Ishikawa (cell line): Measurements from ENCODE around the gene PIPOX.
A peak's percentile ranks its signal among the peaks of the same experiment; 100 is the strongest.

ENCODE experiments used
- CEBPB ChIP-seq: IDR thresholded peaks from 2 replicates; pipeline ENCODE4 v1.6.1; 2012
- CREB1 ChIP-seq: IDR thresholded peaks from 2 replicates; pipeline ENCODE4 v1.6.1; 2012; ENCODE audit warnings: low read depth
- EGR1 ChIP-seq: IDR thresholded peaks from 2 replicates; pipeline ENCODE4 v1.6.1; 2012
- EP300 ChIP-seq: IDR thresholded peaks from 2 replicates; pipeline ENCODE4 v1.6.1; 2012; ENCODE audit warnings: borderline replicate concordance
- FOXM1 ChIP-seq: IDR thresholded peaks from 2 replicates; pipeline ENCODE4 v1.6.1; 2012; ENCODE audit warnings: low read depth, borderline replicate concordance
- NFIC ChIP-seq: IDR thresholded peaks from 2 replicates; pipeline ENCODE4 v1.6.1; 2012
- RAD21 ChIP-seq: IDR thresholded peaks from 2 replicates; pipeline ENCODE4 v1.6.1; 2012; ENCODE audit warnings: low read depth
- TAF1 ChIP-seq: IDR thresholded peaks from 2 replicates; pipeline ENCODE4 v1.6.1; 2012; ENCODE audit warnings: low read depth, mild to moderate bottlenecking
- TCF12 ChIP-seq: IDR thresholded peaks from 2 replicates; pipeline ENCODE4 v1.6.1; 2012; ENCODE audit warnings: low read depth
- TEAD4 ChIP-seq: IDR thresholded peaks from 2 replicates; pipeline ENCODE4 v1.6.1; 2012
- YY1 ChIP-seq: IDR thresholded peaks from 2 replicates; pipeline ENCODE4 v1.6.1; 2012; ENCODE audit warnings: low read depth
- ZBTB7A ChIP-seq: IDR thresholded peaks from 2 replicates; pipeline ENCODE4 v1.6.1; 2012; ENCODE audit warnings: low read depth
- TF ChIP-seq, protein P1 (sequence below): IDR thresholded peaks from 2 replicates; pipeline ENCODE4 v1.6.1; 2012; ENCODE audit warnings: low read depth, mild to moderate bottlenecking
- TF ChIP-seq, protein P2 (sequence below): IDR thresholded peaks from 2 replicates; pipeline ENCODE4 v1.6.1; 2012
- TF ChIP-seq, protein P3 (sequence below): IDR thresholded peaks from 2 replicates; pipeline ENCODE4 v1.6.1; 2012

PIPOX gene

DNA sequence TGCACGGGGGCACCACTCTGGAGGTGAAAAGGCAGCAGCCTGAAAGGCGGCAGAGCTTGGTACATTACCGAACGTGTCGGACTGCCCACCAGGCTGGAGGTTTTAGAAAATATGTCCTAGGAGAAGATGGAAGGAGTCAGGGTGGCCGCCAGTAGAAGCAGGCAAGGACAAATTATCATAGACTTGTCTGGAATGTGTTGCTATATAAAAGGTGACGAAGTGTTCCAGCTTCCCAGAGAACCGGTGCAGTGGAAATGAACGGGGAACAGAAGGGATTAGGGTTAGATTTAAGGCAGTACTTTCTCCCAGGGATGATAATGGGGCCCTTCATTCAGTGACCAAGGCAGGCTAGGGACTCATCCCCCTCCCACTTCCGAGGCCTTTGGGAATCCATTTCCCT, 27.4 kb downstream of the PIPOX start:
- no peak for TF ChIP-seq CREB1

- no peak for TF ChIP-seq ZBTB7A
- no peak for TF ChIP-seq FOXM1
- no peak for TF ChIP-seq TAF1
- TF ChIP-seq, protein P1, sequence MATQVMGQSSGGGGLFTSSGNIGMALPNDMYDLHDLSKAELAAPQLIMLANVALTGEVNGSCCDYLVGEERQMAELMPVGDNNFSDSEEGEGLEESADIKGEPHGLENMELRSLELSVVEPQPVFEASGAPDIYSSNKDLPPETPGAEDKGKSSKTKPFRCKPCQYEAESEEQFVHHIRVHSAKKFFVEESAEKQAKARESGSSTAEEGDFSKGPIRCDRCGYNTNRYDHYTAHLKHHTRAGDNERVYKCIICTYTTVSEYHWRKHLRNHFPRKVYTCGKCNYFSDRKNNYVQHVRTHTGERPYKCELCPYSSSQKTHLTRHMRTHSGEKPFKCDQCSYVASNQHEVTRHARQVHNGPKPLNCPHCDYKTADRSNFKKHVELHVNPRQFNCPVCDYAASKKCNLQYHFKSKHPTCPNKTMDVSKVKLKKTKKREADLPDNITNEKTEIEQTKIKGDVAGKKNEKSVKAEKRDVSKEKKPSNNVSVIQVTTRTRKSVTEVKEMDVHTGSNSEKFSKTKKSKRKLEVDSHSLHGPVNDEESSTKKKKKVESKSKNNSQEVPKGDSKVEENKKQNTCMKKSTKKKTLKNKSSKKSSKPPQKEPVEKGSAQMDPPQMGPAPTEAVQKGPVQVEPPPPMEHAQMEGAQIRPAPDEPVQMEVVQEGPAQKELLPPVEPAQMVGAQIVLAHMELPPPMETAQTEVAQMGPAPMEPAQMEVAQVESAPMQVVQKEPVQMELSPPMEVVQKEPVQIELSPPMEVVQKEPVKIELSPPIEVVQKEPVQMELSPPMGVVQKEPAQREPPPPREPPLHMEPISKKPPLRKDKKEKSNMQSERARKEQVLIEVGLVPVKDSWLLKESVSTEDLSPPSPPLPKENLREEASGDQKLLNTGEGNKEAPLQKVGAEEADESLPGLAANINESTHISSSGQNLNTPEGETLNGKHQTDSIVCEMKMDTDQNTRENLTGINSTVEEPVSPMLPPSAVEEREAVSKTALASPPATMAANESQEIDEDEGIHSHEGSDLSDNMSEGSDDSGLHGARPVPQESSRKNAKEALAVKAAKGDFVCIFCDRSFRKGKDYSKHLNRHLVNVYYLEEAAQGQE, result no peak
- TF ChIP-seq NFIC, result no peak
- TF ChIP-seq CEBPB, result no peak
- no peak for TF ChIP-seq TCF12
- TF ChIP-seq TEAD4, result no peak
- TF ChIP-seq EGR1, result no peak
- TF ChIP-seq EP300, result no peak
- no peak for TF ChIP-seq YY1
- no peak for TF ChIP-seq CREB1
- TF ChIP-seq RAD21, result no peak
- TF ChIP-seq, protein P2, sequence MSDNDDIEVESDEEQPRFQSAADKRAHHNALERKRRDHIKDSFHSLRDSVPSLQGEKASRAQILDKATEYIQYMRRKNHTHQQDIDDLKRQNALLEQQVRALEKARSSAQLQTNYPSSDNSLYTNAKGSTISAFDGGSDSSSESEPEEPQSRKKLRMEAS, result no peak
- TF ChIP-seq, protein P3, sequence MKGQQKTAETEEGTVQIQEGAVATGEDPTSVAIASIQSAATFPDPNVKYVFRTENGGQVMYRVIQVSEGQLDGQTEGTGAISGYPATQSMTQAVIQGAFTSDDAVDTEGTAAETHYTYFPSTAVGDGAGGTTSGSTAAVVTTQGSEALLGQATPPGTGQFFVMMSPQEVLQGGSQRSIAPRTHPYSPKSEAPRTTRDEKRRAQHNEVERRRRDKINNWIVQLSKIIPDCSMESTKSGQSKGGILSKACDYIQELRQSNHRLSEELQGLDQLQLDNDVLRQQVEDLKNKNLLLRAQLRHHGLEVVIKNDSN, result no peak
These were observed 27.8 kb downstream of the PIPOX start for GRCh38 chr17:29070781-29071180.

DNA sequence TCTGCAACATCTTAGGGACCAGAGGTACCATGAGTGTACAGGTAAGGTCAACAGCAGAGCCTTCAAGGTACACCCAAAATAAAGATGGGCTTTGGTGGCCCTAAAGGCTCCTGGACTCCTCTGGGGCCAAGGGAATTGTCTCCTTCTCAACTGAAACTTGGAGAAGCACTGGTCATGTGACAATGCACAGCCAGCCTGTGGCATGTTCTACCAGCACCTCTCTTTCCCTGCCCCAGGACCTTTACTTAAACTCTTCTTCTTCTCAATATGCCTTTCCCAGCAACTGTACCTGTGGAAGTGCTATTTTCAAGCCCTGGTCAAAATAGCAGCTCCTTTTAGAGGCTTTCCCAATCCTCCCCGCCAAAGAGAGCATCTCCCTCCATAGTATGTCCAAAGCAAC, 28.4 kb downstream of the PIPOX start:
- TF ChIP-seq, protein P3, result peak; percentile 62
- no peak for TF ChIP-seq CREB1

- no peak for TF ChIP-seq EP300
- TF ChIP-seq, protein P3, result no peak
- no peak for TF ChIP-seq TEAD4
- TF ChIP-seq TAF1, result no peak
These were observed 30.1 kb downstream of the PIPOX start for GRCh38 chr17:29073045-29073444.

DNA sequence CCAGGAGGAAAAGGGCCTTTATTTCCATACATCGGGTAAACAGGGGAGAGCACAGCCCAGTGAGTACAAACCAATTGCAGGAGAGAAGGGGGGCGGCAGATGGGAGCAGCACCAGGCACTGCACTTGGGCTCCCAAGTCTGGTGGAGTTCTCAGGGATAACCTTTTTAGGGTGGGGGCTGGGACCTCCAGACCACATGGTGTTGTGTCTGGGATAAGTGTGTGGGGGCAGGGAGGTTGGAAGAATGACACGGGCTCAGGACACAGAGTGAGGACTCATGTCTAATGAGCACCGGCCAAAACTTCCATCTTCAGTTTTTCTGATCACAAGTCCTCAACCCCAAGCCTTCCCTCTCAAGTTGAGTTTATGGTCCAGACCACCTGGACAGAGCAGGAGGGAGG, 30.6 kb downstream of the PIPOX start:
- TF ChIP-seq TAF1 (no peak), CEBPB (no peak), EGR1 (no peak), YY1 (no peak), TEAD4 (no peak), FOXM1 (no peak), EP300 (no peak), TCF12 (no peak), NFIC (no peak), RAD21 (no peak), CREB1 (no peak), ZBTB7A (no peak)
- TF ChIP-seq, protein P1, result no peak
- TF ChIP-seq, protein P3, result no peak
- TF ChIP-seq, protein P2, result no peak

GRCh38 chr17:29074488-29074887, 31.5 kb downstream of the PIPOX start:
- TF ChIP-seq, protein P1, result no peak
- TF ChIP-seq, protein P3, result no peak
- TF ChIP-seq FOXM1 (no peak), EP300 (no peak), ZBTB7A (no peak), TCF12 (no peak)
